GM19099 (cell line): Measurements from ENCODE around the gene PKN2.

Experiments
- POLR2A ChIP-seq: IDR thresholded peaks from 3 replicates; pipeline ENCODE4 v1.6.1; 2011; ENCODE audit warnings: low read depth; ENCODE audit not compliant: insufficient read length; ENCODE audit errors: extremely low read depth

The PKN2 gene

GRCh38 chr1:88873737-88874349, 189.8 kb downstream of the PKN2 start:
- TF ChIP-seq POLR2A: no peak

- TF ChIP-seq POLR2A: no peak
Measured at GRCh38 chr1:88875595-88875994, 191.5 kb downstream of the PKN2 start.

- TF ChIP-seq POLR2A: no peak
Measured at GRCh38 chr1:88876573-88877365, 192.7 kb downstream of the PKN2 start.

- no peak for TF ChIP-seq POLR2A
Measured at GRCh38 chr1:88877382-88877825, 193.3 kb downstream of the PKN2 start.

GRCh38 chr1:88877911-88878310, 193.8 kb downstream of the PKN2 start:
- TF ChIP-seq POLR2A: no peak

- TF ChIP-seq POLR2A: no peak
Measured at GRCh38 chr1:88878731-88879130, 194.7 kb downstream of the PKN2 start.

GRCh38 chr1:88883156-88883555, 199.1 kb downstream of the PKN2 start:
- no peak for TF ChIP-seq POLR2A
